SIG-M5 (cell line): ENCODE measurements around the gene TAOK3.

Source experiments
- DNase-seq: peaks from one replicate; lab custom pipeline; 2025; lab: John Stamatoyannopoulos, UW

The TAOK3 gene

DNA sequence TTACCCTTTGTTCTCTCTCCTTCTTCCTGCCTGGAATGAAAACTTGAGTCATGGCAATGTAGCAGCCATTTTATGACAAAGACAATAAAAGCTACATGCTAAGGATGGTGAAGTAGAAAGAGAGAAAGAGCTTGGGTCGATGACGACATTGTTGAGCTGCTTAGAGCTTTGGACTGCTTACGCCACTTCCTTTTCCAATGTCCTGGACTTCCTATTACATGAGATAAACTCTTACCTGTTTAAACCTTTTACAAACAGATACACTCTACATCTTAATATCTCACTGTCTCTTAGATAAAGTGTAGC, 166.6 kb downstream of the TAOK3 start:
- no peak for DNase-seq

DNA sequence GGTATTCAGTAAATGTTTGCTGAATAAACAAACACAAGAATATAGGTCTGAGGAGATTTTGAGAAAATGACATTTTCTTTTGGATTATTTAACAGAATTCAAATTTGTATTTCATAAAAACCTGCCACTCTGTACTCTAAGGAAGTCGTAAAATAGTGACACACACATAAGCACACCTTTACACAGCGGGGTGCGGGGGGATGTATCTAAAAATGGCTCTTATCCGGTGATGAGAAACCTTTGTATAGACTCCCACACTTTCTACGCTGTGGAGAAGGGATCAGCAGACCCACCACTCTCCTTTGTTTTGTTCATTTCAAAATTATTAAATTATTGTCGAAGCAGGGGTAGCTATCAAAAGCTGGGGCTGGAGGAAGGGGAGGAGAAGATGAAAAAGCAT, 178.7 kb downstream of the TAOK3 start:
- no peak for DNase-seq

DNA sequence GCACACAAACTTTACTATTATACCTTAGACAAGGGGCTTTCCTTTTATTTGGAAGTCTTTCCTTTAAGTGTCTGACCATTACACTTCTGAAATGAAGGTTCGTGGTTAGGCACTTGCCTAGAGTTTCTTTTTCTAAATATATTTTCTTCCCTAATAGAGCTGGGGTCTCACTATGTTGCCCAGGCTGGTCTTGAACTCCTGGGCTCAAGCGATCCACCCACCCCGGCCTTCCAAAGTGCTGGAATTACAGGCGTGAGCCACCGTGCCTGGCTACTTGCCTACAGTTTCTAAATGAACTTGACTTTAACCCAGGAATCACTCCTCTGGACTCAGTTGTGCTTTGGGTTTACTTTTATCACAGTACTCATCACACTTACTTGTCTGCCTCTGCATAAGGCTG, 179.2 kb downstream of the TAOK3 start:
- no peak for DNase-seq

DNA sequence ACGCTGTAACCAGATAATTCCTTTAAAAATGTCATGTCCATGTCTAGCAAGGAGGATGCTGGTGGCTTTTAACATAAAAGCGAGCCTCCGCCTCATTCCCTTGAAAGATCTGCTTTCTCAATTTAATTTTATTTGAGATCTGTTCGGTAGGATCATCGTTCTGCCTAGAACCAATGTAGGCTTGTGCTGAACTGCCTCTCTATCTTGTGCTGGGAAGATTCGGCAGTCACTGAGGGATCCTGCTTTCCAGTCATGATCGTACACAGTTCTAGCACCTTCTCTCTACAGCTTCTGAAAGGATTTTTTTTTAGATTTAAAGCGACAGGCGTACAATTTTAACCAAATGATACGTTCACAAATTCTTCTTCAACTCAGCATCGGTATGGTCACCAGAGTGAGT, 182.4 kb downstream of the TAOK3 start:
- DNase-seq, result no peak

DNA sequence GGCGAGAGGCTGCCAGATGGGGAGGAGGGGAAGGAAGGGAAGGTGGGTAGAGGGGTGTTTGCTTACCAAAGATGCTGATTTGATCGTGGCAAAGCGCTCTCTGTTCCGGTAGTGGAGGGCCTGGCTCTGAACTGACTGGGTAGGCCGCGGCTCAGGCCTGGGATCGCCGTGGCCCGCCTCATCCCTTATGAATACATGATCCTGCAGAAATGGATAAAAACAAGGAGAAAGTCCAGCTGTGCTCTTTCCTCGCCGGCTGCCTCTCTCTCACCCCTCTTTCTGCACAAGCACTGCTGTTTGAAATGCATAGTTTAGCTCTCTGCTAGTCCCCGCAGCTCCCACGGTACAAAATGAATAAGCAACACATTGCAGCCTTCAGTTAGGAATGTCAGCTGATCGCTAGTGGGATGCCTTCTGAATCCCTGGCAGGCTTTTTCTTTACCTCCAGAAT, 182.9 kb downstream of the TAOK3 start:
- no peak for DNase-seq

DNA sequence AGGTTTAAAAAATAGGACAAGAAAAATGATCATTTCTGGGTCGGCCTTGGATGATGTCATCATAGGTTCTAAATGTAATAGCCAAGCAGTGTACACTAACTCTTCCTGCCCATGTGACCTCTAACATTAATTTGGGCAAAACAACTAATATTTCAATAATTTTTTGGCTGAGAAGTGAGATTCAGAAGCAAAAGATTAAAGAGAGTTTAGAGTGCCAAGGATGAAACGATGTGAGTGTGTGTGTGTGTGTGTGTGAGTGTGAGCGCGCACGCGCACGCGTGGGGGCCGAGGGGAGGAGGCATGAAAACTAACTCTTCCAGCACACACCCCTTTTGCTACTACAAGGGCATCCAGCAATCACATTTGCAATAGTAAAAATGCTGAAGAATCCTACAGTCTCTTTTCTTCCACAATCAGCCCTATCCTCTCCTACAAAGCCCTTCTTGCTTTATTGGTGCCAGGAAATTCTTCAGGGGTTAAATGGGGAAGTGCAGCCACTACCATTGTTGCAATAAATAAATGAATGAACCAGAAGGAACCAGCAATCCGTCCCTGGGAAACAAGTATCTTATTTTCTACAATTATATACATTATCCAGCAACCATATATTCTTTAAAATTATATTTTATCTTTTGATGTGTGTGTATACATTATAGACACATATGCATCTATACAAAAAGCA, 183.9 kb downstream of the TAOK3 start:
- no peak for DNase-seq

DNA sequence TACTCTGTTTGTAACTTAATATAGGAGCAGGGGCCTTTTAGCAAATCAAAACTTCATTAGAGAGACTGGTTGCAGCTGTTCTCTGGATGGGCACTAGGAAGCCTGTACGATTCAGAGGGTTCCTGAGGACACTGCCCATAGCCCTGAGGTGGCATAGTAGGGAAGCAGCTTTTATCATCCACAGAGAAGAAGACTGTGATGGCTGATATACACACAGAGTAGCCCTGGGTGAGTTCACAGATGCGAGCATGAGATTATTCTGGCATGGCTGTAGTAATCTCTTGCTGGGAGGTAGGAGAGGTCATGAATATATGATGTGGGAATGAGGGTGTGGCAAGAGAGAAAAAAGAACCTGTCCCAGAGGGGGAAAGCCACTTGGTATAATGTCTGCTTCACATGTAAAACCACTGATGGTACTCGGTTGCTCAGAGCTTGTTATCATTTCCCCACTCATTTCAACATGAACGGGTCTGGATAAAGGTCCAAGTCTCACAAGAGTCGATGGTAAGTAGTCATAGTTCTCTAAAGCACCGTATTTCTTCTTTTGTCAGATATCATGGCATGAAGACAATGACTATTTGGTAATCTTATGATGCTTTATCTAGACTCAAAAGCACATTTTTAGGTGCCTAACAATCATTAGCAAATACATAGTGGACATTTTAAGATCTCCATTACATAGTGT, 184.8 kb downstream of the TAOK3 start:
- DNase-seq, result no peak

DNA sequence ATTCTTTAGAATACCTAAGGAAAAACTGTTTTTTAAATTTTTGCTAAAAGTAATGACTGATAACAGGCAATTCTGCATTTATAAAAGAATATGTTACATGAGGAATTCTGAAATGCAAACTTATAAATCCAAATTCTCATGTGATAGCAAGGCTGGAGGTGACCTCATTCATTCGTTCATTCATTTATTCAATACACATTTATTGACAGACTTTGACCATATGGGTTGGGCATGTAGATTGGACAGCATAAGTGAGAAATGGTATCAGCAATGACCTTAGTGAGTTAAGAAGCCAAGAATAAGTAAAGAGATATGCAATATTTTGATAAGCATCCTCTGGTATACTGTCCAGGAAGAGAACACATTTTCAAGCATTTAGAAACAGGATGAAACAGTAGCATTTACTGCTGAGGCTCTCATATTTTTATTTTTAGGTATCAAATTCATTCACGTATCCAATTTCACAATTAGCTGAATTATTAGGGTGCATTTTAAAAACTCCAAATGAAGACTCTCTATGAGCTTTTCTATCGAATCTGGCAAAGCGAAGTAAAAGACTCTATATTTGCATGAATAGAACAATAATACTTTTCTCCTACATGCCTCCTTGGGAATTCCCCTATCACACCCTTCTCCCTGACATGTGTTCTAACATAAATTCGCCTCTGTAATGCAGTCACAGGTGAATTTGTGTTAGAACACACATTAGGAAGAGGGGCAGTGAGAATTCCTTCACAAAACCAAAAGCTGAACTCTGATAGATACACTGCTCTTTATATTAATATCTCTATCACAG, 186.9 kb downstream of the TAOK3 start:
- DNase-seq, result no peak

DNA sequence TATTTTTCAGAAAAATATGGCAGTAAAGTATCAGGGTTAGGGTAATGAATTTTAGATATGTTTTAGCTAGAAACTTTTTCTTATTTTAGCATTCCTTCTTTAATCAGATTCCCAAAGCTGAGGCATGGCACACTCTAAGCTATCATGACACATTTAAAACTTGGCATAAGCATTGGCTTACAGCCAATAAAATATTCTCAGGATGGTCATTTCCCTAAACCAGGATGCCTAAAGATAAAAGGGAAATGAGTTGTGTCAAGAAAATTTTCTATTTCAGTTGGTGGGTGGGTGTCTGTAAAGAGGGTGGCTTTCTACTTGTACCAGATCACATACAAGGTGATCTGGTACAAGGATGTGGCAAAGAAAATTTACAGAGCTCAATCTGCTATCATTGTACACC, 189.0 kb downstream of the TAOK3 start:
- no peak for DNase-seq

DNA sequence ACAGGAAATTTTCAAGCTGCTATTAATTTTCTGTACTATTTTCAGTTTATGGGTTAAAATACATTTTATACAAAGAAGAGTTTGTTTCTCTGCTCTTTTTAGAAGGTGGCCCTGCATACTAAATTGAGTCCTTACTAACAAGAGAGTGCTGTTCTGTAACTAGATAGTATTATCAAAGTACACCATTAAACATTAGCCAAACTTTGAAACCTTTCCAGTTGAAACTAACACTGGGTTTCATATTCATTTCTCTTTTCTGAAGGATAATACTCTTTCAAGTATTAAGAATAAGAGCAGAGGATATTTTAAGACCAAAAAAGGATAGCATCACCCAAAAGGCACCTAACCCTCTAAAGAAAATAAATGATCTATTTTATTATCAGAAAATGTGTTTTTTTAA, 189.6 kb downstream of the TAOK3 start:
- no peak for DNase-seq

DNA sequence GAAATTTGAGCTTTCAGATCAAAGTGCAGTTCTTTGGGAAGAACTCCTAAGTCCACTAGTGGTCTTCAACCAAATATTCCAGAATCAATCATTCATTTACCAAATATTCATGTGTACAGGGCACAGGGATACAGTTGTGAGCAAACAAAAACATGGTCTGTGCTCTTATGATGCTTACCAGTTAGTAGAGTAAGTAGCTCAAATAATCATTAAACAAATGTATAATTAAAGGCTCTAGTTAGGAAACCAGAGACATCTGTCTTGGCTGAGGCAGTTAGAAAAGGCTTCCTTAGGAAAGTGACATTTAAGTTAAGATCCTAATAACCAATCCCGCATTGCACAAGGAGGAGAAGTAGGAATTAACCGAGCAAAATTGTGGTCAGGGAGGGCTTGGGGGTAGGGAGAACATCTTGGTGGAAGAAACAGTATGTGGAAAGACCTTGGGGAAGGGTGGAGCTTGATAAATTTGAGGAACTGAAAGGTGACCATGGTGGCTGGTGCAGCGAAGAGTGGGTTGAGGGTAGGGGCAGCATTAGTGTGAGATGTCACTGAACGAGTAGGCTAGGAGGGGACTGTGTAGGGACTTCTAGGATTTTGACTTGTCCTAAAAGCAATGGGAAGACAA, 196.8 kb downstream of the TAOK3 start:
- DNase-seq, result peak; percentile 81

DNA sequence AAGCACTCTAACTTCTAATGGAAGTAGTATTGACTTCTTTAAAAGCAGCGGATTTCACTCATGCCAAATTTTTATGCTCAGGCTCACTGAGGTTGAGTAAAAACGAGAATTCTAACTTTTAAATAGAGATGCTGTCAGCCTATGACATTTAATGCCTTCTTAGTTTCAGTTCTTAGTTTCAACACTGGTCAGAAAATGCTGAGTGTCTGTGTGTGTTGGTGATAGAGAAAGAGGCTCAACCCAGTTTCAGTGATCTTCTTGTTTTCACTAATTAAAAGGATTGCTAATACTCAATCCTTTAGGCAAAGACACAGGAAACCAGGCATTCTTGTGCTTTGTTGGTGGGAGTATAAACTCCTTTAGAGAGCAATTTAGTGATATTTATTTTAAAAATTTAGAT, 205.8 kb downstream of the TAOK3 start:
- no peak for DNase-seq

DNA sequence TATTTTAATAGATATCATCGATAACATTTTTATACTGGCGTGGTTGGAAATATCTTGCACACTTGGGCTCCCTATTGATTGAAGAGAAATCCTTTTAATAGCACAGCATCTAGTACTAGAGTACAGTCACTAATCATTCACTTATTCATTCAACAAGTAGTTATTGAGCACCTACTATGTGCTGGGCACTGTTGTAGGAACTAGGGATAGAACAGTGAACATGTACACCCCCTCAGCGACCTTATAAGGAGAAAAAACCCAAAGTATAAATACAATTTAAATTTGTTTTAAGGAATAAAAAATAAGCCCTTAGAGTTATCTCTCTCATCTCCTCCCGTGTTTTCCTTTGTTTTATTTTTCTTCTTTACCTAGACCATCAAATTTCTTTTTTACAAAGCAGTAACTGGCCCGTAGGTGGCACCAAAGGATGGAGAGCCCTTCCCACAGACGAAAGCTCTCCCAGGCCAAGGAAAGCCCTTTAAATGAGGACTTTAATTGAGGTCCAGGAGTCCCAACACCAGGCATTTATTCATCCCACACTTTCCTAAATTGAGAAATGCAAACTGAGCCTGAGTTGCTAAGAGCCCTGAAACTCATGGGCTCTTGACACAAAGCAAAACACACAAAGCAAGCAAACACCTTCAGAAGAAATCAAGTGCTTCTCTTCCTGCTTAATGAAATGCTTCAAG, 207.8 kb downstream of the TAOK3 start:
- no peak for DNase-seq

DNA sequence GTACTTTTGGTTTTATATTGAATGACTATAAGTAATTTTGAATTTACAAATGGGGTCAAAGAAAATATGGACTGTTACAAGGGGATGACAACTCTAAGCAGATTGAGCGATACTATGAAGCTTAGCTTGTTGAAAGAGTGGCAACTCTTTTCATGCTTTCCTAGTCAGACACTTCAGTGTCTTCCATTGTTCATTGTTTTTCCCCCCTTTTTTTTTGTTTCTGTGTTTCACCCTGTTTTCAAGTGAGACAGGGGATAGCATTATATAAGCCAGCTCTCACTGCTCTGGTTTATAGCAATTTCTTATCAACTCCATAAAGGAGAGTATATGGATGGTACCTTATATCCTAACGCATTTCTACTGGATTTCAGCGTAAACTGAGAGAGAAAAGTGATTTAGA, 212.2 kb downstream of the TAOK3 start:
- no peak for DNase-seq

DNA sequence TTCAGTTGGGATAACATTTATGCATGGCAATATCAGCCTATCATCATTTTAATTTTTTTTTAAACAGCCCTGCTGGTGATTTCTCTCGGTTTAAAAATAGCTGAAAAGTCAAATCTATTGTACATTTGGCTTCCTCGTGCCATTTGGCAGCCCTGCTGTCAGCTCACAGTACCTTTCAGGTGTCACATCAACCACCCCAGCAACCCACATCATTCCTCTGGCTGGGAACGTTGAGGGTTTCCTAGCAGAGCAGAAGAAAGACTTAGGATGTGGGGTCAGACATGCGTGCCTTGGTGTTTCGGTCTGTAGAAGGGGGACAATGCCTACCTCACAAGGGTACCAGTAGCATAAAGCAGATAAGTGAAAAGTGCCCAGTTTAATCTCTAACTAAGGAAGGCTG, 221.0 kb downstream of the TAOK3 start:
- DNase-seq, result no peak

DNA sequence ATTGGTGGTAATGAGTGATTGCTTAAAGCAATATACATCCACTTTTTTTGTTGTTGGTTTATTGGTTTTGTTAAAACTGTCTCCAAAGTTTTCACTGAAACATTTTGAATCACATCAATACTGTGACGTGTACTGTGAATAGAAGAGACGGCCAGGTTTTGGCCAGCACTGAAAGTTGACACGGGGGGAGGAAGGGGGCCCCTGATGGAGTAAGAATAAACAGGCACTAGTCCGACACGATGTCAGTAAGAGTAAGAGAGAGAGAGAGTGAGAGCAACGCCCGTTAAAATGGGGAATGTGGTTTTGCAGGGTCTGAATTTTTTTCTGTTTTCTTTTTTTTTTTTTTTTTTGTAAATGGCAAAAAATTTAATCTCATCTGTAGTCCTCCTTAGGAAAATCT, 222.1 kb downstream of the TAOK3 start:
- no peak for DNase-seq

DNA sequence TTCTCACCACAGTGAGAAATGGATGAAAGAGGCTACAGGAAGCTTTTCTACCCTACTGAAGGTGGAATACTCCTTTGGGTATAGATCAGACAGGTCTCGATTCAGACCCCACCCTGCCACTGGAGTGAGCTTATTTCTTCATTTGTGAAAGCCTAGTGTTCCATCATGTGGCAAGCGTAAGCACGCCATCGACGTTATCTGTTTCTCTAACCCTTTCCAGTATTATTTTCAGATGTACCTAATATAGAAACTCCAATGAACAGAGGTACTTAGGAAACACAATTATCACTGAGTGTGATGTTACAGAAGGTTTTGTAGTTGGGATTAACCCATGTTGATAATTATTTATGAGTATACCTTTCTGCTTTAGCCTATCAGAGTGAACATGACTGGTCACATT, 224.4 kb downstream of the TAOK3 start:
- DNase-seq, result no peak

DNA sequence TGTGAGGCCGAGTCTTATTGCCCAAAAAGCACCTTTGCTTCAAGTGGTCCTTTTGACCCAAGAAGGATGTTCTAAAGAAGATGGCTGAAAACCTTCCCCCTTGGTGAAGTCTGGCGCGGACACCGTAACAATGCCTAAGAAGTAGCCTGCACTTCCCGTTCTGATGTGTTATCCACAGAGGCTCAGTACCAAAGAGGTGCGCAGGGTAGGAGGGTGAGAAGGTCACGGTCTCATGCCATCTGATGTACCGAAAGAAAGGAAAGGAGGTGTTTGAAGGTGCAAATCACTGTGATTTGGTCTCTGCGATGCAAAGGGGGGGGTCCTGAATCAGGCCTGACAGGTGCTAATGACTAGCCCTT, 226.9 kb downstream of the TAOK3 start:
- DNase-seq, result no peak

DNA sequence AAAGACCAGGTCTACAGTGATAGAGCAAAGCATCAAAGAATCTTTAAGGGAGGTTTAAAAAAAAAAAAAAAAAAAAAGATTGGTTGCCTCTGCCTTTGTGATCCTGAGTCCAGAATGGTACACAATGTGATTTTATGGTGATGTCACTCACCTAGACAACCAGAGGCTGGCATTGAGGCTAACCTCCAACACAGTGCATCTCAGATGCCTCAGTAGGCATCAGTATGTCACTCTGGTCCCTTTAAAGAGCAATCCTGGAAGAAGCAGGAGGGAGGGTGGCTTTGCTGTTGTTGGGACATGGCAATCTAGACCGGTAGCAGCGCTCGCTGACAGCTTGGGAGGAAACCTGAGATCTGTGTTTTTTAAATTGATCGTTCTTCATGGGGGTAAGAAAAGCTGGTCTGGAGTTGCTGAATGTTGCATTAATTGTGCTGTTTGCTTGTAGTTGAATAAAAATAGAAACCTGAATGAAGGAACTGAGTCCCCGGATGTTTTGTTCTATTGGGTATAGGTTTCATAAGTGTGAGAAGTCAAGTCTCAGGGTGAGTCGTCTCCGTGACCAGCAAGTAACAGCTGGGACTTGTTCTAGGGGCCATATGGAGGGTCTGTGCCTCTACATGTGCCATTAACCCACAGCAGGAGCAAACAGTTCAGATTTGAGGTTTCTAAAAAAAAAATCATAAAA, 227.5 kb downstream of the TAOK3 start:
- DNase-seq, result no peak

DNA sequence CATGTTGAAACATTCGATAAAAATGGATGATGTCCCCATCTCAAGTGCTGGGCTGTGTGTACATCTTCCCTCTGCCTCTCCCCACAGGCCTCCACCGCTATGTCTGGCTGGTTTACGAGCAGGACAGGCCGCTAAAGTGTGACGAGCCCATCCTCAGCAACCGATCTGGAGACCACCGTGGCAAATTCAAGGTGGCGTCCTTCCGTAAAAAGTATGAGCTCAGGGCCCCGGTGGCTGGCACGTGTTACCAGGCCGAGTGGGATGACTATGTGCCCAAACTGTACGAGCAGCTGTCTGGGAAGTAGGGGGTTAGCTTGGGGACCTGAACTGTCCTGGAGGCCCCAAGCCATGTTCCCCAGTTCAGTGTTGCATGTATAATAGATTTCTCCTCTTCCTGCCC, 228.2 kb downstream of the TAOK3 start:
- DNase-seq, result no peak

DNA sequence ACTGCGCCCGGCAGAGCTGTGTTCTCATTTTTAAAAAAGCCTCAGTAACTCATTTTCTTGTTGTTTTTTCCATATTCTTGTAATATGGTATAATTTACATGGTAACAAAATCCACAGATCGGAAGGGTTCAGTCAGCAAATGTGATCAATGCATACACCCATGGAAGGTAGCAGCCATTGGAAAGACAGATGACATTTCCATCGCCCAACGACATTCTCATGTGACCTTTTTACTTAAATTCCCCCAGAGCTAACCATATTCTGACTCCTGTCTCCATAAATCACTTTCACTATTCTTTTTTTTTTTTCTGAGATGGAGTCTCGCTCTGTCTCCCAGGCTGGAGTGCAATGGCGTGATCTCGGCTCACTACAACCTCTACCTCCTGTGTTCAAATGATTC, 231.9 kb downstream of the TAOK3 start:
- no peak for DNase-seq

DNA sequence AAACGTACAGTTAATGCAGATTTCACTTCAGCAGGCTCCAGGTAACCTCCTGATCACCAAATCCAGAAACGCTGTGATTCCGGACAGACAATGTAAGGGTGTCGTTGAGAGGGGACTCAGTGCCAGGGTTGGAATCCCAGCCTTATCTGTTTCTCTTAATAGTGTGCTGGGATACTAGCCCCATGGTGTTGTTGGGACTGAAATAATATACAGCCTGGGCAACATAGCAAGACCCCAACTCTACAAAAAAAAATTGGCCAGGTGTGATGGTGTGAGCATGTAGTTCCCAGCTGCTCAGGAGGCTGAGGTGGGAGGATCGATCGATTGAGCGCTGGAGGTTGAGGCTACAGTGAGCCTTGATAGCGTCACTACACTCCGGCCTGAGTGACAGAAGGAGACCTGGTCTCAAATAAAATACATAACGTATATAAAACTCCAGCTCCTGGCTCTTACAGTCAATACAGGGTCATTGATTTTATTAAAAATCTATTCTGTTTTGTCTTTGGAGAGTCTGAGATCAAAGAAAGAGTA, 235.5 kb downstream of the TAOK3 start:
- DNase-seq, result no peak
